AG08396 (cell line): ENCODE data around the gene MRGPRG.

Experiments
- DNase-seq: peaks from one replicate; pipeline ENCODE4 v3.0.0; 2012; ENCODE audit warnings: low spot score, mixed read lengths

MRGPRG gene

DNA sequence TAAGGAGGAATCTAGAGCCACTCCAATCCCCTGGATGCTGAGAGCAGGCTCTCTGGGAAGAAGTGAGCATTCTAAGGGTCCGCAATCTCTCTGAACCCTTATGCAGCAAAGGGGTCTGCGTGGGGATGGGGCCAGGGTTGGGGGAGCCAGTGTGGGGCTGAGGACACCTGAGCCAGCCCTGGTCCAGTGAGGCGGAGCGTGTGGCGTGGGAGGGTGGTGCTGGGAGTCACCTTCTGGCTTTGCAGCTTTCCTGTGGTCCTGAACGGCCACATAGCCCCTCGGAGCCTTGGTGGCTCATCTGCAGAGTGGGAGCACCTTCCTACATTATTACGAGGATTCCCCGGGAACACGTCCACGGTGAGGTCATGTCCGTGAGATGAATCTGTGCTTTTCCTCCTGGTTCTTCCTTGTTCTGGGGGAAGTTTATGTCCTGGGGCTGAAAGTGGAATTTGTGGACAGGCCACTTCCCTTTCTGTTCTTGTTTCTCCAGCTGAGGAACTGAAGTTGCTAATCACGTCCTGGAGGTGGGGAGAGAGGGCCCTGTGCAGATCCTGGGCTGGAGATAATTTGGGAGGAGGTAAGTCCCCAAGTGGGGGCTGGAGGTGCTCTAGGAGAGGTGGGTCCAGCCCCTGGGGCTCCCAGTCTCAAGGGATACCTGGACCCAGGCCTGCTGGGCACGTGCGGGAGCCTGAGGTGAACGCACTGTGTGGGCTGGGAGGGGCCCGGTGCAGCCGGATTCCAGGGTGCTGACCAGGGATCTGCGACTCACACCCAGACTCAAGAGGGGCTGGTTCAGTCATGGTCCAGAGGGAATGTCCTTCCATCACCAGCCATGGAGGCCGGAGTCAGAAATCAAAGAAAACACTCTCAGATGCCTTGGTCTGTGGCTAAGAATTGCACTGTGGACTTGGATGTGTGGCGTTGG is 7.5 kb upstream of the MRGPRG start:
- DNase-seq: peak; percentile 30

DNA sequence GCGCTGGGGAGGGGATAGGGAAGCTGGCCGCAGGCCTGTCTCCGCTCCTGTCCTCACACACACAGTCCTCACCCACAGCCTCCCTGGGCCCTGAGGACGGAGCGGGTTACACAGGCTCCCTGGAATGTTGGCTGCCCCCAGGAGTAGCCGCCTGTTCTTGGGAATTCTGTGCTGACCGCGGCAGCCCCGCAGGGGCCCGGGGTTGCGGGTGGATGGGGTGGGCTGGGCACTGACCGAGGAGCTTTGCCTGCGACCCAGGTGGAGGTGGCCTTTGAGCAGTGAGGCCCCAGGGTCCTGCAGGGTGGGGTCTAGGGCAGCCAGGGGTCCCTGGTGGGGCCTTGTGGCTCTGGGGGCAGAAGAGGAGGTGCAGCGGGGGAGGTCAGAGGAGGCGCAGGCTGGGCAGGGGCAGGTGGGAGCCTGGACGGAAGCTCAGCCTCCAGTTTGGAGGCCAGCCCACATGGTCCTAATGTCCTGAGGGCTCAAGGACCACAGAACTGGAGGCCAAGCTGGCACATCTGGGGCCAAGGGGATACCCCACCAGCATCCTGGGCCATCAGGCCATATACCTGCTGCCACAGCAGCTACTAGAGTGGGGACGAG is 6.6 kb upstream of the MRGPRG start:
- peak; percentile 38 for DNase-seq

DNA sequence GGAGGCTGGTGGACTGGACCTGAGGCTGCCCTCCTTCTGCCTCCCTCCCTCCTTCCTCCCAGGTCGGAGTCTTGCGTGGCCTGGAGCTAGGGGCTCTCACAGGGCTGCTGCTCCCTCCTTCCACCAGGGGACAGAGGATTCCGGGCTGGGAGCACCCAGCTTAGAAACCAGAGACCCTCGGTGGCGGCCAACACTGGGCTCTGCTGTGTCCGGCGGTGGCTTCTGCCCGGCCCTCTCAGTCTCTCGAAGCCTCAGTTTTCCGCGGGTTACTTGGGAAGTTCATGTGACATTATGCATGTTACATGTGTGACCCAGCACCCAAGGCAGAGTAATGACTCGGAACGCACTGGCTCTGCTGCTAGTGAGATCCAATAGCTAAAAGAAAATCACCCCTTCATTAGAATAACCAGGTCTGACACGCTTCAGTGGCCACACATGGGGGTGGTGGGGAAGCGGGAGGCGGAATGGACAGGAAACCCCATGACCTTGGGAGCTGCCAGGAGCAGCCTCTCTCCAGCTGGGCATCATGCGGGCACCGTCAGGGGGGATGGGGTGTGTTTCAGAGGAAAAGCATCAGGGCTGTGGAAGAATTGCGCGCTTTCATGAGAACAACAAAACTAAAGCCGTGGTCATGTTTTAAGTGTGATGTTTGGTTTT is 5.9 kb upstream of the MRGPRG start:
- peak; percentile 12 for DNase-seq

DNA sequence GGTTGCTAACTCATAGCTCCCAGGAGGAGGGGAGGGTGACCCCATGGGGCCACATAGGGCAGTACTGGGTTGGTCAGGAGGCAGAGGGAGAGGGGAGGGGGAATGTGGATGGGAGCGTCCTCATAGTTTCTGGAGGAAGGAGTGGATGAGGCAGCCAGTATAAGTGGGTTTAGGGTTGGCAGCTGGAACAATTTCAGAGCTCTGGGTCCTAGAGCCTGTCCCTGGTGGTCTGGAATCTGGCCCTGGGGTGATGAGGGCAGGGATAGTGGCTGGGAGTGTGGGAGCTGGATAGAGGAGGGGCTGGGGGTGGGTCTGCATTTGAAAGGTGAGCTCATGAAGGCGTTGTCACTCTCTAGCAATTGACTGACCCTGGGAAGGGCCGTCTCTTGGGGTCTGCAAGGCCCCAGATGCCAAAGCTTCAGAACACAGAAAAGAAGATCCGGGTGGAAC is 5.3 kb upstream of the MRGPRG start:
- peak; percentile 13 for DNase-seq

DNA sequence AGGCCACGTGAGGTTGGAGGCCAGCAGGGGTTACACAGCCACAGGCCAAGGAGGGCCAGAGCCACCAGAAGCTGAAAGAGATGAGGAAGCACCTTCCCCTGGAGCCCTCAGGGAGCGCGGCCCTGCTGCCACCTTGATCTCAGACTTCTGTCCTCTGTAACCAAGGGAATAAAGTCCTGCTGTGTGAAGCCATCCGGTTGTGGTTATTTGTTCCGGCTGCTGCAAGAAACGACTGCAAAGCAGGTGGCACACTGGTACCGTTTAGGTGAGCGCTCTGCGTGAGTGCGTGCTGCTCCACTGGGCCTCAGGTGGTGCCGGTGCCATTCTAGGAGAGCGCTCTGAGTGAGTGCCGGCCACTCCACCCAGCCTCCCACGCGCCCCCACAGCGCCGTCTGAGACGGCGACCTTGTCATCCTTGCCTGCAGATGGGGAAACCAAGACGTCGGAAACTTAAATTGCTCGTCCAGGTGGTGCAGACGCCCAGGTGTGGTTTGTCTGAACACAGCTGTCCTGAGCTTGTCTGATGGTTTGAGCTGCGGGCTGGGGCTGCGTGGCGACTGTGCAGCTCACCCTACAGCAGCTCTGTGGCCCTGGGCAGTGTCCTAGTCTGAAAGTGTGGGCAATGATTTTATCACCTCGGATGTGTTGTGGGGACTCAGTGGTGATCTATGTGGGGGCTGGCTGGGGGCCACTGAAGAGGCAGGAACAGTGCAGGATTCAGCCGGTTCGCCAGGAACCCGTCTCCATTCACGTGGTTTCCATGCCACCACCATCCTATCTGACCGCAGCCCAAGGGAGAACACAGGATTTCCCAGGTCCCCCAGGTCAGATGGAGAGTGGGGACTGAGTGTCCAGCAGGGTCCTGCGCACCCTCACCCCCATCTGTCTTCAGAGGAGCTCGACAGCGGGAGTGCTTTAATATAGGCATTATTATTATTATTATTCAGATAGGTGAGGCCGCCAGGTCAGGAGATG is 4.6 kb upstream of the MRGPRG start:
- DNase-seq: peak; percentile 7

DNA sequence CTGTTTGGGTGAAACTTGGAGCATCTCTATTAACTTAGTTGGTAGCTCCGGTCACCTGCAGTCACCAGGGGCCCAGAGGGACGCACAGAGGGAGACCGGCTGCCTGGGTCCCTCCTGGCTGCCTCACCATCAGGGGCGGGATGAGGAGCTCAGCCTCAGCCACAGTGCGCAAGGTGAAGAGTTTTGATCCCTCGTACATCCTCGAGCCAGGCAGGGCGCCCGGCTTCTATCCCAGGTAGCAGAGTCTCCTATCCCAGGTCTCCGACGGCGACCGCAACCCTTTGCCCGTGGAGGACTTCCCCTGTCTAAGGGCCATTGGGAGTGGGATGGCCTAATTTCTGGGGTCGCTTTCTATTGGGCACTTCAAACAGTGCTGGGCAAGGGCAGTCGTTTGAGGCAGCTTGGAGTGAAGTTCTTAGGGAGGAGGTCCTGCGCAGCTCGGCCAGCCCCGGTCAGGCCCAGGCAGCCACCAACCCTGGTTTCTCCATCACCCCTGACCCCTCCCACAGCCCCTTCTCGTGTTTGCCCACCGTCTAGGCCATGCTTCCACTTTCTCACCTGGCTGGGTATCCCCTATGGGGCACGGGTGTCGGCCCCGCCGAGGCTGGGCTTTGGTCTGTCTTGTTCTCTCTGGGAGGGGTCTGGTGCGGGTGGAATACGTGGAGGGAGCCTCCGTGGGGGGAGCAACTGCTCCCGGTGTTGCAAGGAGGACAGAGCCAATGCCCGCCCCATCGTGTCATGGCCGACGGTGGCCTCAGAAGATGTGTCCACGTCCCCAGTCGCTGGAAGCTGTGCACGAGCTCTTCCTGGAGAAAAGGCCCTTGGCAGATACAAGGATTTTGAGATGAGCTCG is 3.6 kb upstream of the MRGPRG start:
- DNase-seq: peak; percentile 4

DNA sequence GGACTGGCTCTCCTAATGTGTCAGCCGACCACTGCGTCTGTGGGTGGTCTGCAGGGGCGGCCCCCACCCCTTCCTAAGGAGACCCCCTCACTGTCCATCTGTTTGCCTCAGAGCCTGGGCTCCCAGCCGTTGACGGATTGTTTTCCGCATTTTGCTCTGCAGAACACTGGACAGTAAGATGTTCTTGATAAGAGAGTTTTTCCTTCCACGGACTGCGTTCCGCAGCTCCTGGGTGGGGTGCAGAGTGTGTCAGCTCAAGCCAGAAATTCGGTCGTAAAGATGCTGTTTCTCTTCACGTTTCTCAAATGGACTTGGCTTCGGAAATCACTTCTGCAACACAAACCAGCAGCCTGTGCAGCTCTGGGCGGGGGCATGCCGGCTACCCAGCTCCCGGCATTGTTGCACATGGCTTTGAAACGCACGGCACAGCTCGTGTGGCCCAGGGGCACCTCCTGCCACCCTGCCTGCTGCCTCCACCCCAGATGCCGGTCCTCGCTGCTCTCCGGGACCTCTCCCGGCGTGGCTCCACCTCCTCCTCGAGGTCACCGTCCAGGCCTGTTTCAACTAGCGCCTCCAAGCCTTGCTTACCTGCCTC is 2.9 kb upstream of the MRGPRG start:
- peak; percentile 20 for DNase-seq

DNA sequence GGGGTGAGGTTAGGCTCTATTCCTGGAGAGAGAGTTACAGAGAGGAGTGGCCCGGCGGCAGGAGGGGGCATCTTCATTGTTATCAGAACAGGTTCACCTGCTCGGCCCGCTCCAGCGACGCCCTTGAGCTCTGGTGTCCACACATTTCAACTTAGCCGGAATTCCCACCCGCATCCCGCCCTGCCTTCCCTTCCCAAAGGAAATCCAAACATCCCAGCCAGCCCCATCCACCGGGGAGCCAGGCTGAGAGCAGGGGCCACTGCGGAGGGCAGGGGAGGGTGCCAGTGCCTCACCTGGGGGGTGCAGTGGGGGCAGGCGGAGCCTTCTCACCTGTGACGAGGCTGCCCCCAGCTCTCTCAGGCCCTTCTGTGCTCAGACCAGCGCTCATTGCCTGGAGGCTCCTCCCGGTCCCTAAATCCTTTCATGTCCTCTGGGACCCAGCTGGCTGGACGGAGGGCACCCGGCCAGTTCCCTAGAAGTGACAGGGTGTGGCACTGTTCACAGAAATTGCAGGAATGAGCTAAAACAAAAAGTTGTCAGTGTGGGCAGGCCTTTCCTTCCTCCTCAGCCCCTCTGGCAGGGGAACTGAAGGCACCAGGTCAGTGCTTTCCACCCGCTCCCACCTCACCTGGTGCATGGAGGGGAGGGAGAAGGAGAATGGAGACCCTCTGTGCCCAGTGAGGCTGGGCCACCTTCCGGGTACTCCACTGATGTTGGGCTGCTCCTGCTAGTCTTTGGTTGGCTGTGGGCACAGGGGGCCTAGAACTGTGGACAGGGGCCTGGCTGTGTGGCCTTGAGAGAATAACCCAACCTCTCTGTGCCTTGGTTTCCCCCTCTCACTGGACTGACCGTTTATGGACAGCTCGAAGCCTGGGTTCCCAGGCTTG is 2.2 kb upstream of the MRGPRG start:
- peak; percentile 27 for DNase-seq

DNA sequence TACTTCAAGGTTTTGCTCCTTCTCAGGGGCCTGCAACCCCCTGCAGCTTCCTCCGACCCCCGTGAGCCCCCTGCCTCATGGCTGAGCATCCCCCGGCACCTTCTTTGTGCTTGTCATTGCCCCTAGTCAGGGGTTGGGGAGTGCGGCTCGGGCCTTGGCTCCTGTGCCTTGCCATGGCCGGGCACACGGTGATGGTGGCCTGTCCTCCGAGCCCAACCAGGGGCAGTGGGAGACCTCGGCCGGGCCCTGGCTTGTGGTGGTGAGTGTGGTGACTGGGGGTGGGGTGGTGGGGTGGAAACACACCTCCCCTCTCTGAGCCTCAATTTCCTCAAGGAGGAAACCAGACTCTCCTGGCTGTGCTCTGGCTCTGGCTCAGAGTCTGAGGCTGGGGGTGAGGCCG is 1.5 kb upstream of the MRGPRG start:
- peak; percentile 6 for DNase-seq

DNA sequence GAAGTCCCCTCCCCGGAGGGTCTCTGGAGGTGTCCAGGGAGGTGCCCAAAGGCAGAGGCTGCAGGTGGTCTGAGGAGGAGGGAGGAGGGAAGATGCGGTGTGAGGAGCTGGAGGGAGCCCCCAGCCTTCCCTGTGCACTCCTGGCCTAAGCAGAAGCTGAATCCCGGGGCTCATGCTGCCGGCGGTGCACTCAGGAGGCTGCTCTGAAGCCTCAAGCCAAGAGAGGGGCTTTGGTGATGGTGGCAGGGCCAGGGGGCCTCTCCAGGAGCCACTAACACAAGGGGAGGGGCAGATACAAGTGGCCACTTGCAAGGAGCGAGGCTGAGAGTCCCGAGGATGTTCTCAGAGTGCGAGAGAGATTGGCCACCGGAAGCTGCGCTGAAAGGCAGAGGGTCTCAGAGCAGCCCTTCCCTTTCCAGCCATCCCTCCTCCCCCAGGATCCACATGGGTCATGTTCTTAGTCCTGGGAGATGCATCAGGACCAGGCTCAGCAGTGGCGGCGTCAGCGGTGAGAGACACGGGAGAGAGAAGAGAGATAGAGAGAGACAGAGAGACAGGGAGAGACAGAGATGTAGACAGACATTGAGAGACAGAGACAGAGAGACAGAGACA is 774 bp upstream of the MRGPRG start:
- peak; percentile 7 for DNase-seq

DNA sequence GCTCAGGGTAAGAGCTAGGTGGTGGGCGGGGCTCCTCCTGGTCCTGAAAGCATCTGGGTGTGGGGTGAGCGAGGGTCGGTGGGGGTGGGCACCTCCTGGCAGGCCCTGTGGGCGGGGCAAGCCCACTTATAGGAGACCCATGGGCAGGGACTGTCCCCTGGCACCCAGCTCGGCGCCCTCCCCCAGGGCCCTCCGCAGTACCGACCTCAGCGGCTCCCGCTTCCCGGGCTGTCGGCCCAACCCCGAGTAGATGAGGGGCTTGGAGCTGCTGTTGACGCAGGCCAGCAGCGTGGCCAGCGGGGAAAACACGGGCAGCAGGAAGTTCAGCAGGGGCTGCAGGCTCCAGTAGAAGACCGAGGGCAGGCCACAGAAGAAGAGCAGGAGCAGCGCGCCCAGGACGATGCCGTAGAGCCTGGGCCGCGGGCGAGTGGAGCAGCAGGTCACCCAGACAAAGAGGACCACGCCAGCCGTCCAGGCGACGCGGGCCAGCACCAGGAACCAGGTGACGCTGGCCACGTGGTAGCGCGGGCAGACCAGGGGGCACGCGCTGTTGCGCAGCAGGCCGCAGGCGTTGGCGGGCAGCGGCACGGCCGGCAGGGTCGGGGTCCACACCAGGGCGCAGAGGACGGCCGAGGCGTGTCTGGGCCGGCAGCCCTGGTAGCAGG is 663 bp downstream of the MRGPRG start:
- DNase-seq: no peak

DNA sequence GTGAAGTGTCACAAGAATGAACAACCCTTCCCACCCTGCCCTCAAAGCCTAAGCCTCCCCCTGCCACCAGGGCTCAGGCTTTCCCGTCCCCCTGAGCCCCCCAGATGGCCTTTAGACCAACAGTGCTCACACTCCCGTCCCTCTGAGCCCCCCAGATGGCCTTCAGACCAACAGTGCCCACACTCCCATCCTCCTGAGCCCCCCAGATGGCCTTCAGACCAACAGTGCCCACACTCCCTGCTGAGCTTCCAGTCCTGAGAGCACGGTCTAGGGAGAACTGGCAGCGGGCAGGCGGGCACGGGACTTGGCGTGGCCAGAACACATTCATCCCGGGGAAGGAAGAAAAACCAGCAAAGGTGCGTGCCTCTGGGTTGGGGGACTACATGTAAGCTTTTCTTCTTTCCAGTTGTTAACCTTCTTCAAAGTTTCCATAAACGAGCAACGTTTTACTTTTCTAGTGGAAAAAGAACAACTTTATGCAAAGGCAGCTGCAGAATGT is 2.5 kb downstream of the MRGPRG start:
- no peak for DNase-seq

DNA sequence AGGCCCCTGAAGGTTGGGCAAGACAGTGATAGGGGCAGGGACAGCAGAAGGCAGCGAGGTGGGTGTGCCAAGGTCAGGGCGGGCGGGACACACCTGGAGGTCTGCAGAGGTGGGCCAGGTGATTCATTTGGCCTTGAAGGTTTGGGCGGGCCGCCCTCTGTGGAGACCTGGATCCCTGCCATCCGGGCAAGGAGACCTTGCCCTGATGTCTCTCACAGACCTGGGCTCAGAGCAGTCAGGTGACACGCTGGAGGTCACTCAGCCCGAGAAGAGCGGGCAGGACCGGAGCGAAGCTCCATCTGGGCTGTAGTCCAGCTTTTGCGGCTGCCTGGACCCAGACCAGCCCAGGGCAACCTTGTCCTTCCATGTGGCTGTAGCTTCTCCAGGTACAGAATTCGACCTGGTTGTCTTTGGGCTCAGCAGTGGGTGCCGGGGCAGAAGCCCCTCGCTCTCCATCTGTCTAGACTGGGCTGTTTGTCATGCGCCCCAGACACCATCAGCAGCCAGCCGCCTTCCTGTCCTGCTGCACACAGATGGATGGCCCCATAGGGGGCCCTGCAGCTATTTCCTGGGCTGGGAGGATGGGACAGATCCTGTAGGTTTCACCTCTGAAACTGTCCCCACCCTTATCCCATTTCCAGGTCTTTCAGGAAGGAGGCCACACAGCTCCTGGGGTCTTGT is 3.1 kb downstream of the MRGPRG start:
- no peak for DNase-seq

DNA sequence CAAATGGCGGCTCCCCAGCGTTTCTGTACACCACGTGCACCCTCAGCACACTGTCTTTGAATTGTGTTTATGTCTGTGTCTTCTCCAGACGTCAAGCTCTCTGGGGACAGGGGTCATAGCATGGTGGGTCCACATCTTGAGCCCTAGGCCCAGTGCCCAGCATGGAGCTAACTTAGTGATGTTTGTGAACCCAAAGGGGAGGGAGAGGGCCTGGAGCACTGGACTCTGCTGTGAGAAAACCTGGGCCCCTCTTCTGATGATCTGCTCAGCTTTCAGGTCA is 4.3 kb downstream of the MRGPRG start:
- no peak for DNase-seq

DNA sequence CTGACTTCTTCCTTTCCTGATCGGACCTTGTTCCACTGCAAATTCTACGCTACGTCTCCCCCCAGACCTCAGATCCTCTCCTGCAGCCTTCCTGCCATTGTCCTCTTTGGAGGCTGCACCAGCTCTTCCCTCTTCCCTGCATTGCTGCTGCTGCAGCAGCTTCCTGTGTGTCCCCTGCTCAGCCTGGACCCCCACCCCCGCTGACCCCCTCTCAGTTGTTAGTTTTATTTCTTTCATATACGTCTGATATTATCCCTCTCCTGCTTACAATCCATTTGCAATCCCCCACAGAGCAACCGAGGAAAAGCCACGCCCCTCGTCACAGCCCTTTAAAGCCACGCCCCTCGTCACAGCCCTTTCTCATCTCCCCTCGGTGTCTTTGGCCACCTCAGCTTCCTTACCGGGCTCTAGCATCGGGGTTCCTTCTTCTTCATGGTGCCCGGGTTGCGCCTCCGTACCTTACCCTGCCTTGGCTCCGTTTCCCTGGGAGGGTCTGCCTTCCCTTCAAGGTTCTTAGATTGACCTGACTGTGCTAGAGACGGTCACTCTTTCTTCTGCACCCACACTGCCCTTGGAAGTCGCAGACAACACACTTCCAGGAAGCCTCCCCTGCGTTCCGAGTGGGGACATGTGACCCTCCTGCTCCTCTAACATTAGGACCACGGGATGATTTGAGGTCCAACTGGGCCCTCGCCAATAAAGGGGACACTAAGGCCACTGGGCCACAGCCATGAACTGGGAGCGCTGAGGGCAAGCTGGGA is 4.8 kb downstream of the MRGPRG start:
- DNase-seq: no peak

DNA sequence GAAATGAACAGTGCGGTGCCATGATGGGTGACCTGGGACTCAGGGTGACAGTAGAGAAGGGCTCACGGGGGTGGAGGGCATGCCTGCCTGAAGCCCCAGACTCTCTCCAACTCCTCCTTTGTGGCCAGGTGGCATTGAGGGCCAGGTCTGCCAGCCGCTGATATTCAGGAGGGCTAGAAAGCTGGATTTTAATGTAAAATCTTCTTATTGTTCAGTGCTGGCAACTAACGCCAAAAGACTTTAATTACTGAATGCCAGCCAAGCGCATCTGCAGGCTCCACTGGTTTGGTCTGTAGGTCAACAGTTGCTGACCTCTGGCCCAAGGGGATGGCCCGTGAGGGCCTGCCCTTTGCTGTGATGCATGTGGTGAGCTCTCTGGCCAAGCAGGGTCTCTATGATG is 10.3 kb downstream of the MRGPRG start:
- DNase-seq: no peak
